Cardiac fibroblast (primary cell): ENCODE data around the gene YTHDF2.
"Not testable (repeated sequence)": the region's sequence is repeated elsewhere in the genome, so short reads cannot be mapped to it uniquely, and the experiment has no call there.

ENCODE experiments used
- DNase-seq, 2 donors: peaks; one replicate each; pipeline versions ENCODE4 v3.0.0 to v3.0.0-alpha.2; 2010; ENCODE audit warnings: low read depth in 2 of 2
- H3K4me3 ChIP-seq, 2 donors: replicated peaks in 1 of 2; 1 replicate in 1 of 2; 2 replicates in 1 of 2; pipeline ENCODE4 v1.5.1; 2011; ENCODE audit warnings: low read depth in 2 of 2, low read length in 2 of 2, mild to moderate bottlenecking in 2 of 2, moderate library complexity in 1 of 2
- TF ChIP-seq, protein P1 (sequence below): IDR thresholded peaks from one replicate; pipeline ENCODE4 v1.5.1; 2011; ENCODE audit warnings: low read depth, mild to moderate bottlenecking, low read length, inconsistent platforms

The YTHDF2 gene

DNA sequence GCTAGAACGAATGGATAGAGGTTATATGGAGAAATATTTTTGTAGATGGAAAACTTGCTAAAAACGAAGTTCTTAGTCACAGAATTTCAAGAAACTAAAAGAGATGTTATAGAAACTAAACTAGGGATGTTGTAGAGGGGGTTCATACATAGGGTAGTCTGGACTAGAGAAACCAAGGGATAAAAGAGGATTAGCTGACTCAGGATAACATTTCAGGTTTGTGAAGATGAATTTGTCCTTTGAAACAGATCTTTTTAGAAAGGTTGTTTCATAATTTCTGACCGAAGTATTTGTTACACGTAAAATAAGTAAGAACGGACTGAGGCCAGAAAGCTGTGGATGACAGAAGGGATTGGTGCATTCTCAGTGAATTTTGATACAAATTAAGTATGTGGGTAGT is 13.6 kb downstream of the YTHDF2 start:
- no peak for DNase-seq
- TF ChIP-seq, protein P1, sequence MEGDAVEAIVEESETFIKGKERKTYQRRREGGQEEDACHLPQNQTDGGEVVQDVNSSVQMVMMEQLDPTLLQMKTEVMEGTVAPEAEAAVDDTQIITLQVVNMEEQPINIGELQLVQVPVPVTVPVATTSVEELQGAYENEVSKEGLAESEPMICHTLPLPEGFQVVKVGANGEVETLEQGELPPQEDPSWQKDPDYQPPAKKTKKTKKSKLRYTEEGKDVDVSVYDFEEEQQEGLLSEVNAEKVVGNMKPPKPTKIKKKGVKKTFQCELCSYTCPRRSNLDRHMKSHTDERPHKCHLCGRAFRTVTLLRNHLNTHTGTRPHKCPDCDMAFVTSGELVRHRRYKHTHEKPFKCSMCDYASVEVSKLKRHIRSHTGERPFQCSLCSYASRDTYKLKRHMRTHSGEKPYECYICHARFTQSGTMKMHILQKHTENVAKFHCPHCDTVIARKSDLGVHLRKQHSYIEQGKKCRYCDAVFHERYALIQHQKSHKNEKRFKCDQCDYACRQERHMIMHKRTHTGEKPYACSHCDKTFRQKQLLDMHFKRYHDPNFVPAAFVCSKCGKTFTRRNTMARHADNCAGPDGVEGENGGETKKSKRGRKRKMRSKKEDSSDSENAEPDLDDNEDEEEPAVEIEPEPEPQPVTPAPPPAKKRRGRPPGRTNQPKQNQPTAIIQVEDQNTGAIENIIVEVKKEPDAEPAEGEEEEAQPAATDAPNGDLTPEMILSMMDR = no peak
- no peak overlapping the region for H3K4me3 ChIP-seq

DNA sequence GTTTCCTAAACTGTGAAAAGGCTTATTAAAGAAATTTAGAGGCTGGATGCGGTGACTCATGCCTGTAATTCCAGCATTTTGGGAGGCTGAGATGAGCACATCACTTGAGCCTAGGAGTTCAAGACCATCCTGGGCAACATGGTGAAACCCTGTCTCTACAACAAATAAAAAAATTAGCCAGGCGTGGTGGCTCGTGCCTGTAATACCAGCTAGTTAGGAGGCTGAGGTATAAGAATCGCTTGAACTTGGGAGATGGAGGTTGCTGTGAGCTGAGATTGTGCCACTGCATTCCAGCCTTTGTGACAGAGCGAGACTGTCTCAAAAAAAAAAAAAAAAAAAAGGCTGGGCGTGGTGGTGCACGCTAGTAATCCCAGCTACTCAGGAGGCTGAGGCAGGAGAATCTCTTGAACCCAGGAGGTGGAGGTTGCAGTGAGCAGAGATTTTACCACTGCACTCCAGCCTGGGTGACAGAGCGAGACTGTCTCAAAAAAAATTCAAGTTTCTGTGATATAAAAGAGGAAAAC is 14.1 kb downstream of the YTHDF2 start:
- peak in 1 of 2 donors; percentile 25 for DNase-seq
- H3K4me3 ChIP-seq = not testable (repeated sequence)

DNA sequence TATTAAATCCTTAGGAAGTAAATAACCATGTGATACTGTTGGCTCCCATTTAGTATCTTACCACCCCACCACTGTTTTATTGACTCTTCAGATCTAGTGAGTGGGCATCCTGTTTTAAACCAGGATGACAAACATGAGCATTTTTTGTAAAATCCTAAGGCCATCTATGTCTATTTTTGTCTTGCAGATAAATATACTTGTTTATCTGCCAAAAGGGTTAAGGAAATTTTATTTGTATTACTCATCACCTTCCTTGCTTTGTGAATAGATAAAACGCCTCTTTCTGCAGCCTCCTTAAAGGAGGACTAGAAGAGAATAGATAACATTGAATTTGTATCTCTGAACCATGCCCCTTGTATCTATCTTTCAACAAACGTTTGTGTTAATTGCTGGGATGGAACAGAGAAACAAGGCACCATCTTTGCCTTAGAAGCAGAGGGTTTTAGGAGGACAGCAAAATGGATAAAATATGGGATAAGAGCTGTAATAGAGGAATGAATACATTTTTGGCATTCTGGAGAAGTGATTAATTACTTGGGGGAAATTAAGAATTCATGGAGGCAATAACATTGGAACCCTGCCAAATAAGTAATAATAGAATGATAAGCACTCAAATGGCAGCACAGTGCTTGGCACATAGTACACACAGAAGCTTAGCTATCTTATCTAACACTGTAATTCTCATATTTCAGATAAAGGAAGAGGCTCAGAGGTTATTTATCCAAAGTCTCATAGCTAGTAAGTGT is 14.7 kb downstream of the YTHDF2 start:
- H3K4me3 ChIP-seq = no peak overlapping the region
- peak; percentile 61 to 67 for DNase-seq
- TF ChIP-seq, protein P1 = no peak

DNA sequence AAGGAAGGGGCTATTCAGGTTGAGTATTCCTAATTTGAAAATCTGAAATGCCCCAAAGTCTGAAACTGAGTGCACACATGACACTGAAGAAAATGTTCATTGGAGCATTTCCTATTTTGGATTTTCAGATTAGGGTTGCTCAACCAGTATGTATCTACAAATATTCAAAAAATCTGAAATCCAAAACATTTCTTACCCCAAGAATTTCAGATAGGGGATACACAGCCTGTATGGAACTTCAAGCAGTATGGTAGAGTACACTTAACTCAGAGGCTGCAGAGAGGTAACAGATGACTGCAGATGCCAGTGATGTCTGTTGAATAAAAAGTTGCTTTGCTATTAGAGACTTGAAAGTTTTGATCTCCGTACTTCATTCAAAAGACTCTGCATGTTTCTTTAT is 19.0 kb downstream of the YTHDF2 start:
- TF ChIP-seq, protein P1 = no peak
- H3K4me3 ChIP-seq = no peak overlapping the region
- DNase-seq = peak in 1 of 2 donors; percentile 44

DNA sequence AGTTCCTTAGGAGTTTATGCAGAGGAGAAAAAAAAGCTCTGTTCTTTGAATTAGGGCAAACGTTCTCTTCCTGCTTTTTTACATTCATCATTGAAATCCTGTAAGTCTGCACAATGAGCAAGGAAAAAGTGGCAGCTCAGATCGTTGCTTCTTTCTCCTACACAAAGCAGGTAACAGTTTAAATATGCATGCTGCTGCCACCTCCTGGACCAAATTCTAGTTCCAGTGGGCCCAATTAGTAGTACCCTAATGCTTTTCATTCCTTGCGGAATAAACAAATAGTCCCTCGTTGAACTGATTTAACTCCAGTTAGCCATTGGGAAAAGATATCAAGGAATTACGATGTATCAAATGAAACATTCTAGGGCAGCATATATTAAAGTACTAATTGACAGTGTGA is 20.1 kb downstream of the YTHDF2 start:
- no peak overlapping the region for H3K4me3 ChIP-seq
- TF ChIP-seq, protein P1 = no peak
- DNase-seq = peak; percentile 18 to 30

DNA sequence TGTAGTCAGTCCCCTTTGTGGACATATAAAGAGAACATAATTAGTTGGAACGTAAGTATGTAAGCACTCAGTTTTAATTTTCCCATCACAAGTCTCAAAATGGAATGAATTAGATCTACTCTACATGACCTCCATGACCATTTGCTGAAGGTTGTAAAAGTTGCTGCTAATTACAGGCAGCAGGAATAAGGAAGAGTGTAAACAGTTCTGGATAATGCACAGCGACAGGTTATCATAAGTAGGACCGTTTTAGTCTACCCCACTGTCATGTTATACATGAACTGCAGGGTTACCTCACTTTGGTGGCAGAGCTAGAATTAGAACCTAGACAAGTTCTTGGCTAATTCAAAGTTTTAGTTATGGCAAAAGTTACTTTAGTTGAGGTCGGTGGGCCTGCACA is 21.7 kb downstream of the YTHDF2 start:
- no peak overlapping the region for H3K4me3 ChIP-seq
- TF ChIP-seq, protein P1 = no peak
- DNase-seq = no peak

DNA sequence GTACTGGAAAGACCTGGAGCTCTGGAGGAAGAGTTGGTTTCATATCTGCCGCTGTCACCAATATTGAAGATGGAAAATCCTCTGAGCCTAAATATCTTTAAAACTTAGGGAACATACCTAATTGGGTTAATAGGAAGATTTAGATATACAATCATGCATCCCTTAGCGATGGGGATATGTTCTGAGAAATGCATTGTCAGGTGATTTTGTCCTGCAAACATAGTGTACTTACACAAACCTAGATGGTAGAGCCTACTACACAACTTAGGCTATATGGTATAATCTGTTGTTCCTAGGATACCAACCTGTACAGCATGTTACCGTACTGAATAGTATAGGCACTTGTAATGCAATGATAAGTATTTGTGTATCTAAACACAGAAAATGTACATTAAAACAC is 22.5 kb downstream of the YTHDF2 start:
- DNase-seq = no peak
- TF ChIP-seq, protein P1 = no peak
- H3K4me3 ChIP-seq = no peak overlapping the region
